HG03520 (cell line): ENCODE measurements around the gene TSPAN18.
A peak's percentile ranks its signal among the peaks of the same experiment; 100 is the strongest.

Experiments
- ATAC-seq: cut with Tn5 transposase; IDR thresholded peaks from one replicate; pipeline ENCODE4 v1.9.1; 2021; ENCODE audit warnings: mild to moderate bottlenecking, moderate library complexity; ENCODE audit not compliant: unreplicated experiment

Gene TSPAN18

GRCh38 chr11:44711113-44711786 is 15.5 kb upstream of the TSPAN18 start:
- ATAC-seq = no peak

- no peak for ATAC-seq
These were observed 14.8 kb upstream of the TSPAN18 start for GRCh38 chr11:44711787-44712608.

GRCh38 chr11:44713022-44713421 is 13.7 kb upstream of the TSPAN18 start:
- ATAC-seq = no peak

- ATAC-seq = no peak
These were observed 10.5 kb upstream of the TSPAN18 start for GRCh38 chr11:44716256-44716655.

- no peak for ATAC-seq
These were observed 8.7 kb upstream of the TSPAN18 start for GRCh38 chr11:44718057-44718456.

GRCh38 chr11:44718612-44719390 is 8.0 kb upstream of the TSPAN18 start:
- no peak for ATAC-seq

- no peak for ATAC-seq
These were observed 1.6 kb upstream of the TSPAN18 start for GRCh38 chr11:44725016-44725685.

GRCh38 chr11:44725757-44726282 is 942 bp upstream of the TSPAN18 start:
- no peak for ATAC-seq

GRCh38 chr11:44727114-44727372 is 281 bp downstream of the TSPAN18 start:
- no peak for ATAC-seq

- ATAC-seq = peak; percentile 39
These were observed 868 bp downstream of the TSPAN18 start for GRCh38 chr11:44727373-44728287.

- ATAC-seq = no peak
These were observed 1.7 kb downstream of the TSPAN18 start for GRCh38 chr11:44728491-44728910.

GRCh38 chr11:44729063-44729462 is 2.3 kb downstream of the TSPAN18 start:
- ATAC-seq = no peak

- no peak for ATAC-seq
These were observed 3.0 kb downstream of the TSPAN18 start for GRCh38 chr11:44729713-44730112.

GRCh38 chr11:44730775-44731174 is 4.0 kb downstream of the TSPAN18 start:
- ATAC-seq = no peak

- ATAC-seq = no peak
These were observed 5.1 kb downstream of the TSPAN18 start for GRCh38 chr11:44731685-44732430.

- ATAC-seq = no peak
These were observed 5.8 kb downstream of the TSPAN18 start for GRCh38 chr11:44732564-44732963.

GRCh38 chr11:44733877-44734276 is 7.1 kb downstream of the TSPAN18 start:
- no peak for ATAC-seq

GRCh38 chr11:44734843-44735381 is 8.2 kb downstream of the TSPAN18 start:
- ATAC-seq = no peak

- no peak for ATAC-seq
These were observed 10.0 kb downstream of the TSPAN18 start for GRCh38 chr11:44736791-44737190.
